NB4 (cell line): ENCODE measurements around the gene PODNL1.

ENCODE experiments used
- TF ChIP-seq, protein P1 (sequence below): IDR thresholded peaks from one replicate; pipeline ENCODE4 v1.5.1; 2012; ENCODE audit warnings: low read depth, low read length
- TF ChIP-seq, protein P2 (sequence below): IDR thresholded peaks from 2 replicates; pipeline ENCODE4 v1.6.1; 2011; ENCODE audit warnings: low read depth, low read length

DNA sequence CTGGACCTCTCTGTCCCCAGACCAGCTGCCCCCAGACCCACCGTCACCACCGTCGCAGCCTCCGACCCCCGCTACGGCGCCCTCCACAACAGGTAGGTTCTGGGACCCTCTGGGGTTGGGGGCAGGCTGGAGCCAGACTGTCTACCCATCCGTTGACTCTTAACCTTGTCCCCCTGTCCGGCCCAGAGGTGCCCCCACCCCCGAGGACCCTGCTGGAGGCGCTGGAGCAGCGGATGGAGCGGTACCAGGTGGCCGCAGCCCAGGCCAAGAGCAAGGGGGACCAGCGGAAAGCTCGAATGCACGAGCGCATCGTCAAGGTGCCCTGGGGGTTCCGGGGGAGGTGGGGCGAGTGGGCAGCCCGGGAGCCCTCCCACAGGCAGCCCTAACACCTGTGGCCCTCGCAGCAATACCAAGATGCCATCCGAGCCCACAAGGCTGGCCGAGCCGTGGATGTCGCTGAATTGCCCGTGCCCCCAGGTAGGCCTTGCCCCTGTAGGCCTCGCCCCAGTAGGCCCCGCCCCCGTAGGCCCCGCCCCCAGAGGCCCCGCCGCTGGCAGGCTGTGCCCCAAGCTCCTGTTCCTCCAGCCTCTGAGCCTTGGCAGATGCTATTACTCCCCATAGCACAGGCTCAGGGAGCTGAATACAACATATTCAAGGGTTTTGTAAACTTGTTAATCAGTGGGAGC, 19.3 kb downstream of the PODNL1 start:
- TF ChIP-seq, protein P1, sequence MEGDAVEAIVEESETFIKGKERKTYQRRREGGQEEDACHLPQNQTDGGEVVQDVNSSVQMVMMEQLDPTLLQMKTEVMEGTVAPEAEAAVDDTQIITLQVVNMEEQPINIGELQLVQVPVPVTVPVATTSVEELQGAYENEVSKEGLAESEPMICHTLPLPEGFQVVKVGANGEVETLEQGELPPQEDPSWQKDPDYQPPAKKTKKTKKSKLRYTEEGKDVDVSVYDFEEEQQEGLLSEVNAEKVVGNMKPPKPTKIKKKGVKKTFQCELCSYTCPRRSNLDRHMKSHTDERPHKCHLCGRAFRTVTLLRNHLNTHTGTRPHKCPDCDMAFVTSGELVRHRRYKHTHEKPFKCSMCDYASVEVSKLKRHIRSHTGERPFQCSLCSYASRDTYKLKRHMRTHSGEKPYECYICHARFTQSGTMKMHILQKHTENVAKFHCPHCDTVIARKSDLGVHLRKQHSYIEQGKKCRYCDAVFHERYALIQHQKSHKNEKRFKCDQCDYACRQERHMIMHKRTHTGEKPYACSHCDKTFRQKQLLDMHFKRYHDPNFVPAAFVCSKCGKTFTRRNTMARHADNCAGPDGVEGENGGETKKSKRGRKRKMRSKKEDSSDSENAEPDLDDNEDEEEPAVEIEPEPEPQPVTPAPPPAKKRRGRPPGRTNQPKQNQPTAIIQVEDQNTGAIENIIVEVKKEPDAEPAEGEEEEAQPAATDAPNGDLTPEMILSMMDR: no peak
- TF ChIP-seq, protein P2, sequence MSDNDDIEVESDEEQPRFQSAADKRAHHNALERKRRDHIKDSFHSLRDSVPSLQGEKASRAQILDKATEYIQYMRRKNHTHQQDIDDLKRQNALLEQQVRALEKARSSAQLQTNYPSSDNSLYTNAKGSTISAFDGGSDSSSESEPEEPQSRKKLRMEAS: no peak
